Uterus (tissue), 4 donors: Measurements from ENCODE around the gene CCDC38. TPM values are rescaled to one million over a fixed set of nuclear protein-coding genes. Genes with fewer than 3 reads are reported as not detected.
A peak's percentile ranks its signal among the peaks of the same experiment; 100 is the strongest.

Experiments used
- DNase-seq, 2 donors: peaks; one replicate each; pipeline ENCODE4 v3.0.0-alpha.2; 2019 to 2020
- H3K27ac ChIP-seq, 2 donors: fragments of 200-600 bp; sonication (generic); 1 replicate in 1 of 2; 2 replicates in 1 of 2; pipeline ENCODE4 v1.5.1; 2016 to 2018
- H3K27me3 ChIP-seq, 2 donors: fragments of 200-600 bp; sonication (generic); one replicate each; pipeline ENCODE4 v1.5.1; 2018 to 2019; ENCODE audit warnings: control low read depth in 1 of 2
- H3K36me3 ChIP-seq, 2 donors: fragments of 200-600 bp; sonication (generic); one replicate each; pipeline ENCODE4 v1.5.1; 2019; ENCODE audit warnings: control low read depth in 1 of 2
- H3K4me1 ChIP-seq, 2 donors: fragments of 200-600 bp; sonication (generic); one replicate each; pipeline ENCODE4 v1.5.1; 2018 to 2019; ENCODE audit warnings: control low read depth in 1 of 2
- H3K4me3 ChIP-seq, 2 donors: fragments of 200-600 bp; sonication (generic); 1 replicate in 1 of 2; 2 replicates in 1 of 2; pipeline ENCODE4 v1.5.1; 2018 to 2019; ENCODE audit warnings: mild to moderate bottlenecking in 1 of 2
- H3K9me3 ChIP-seq, 2 donors: fragments of 200-600 bp; sonication (generic); one replicate each; pipeline ENCODE4 v1.5.1; 2019; ENCODE audit warnings: control low read depth in 1 of 2
- CTCF ChIP-seq, 4 experiments: fragments of 200-600 bp in 2 of 4; fragments of 450-650 bp in 2 of 4; sonication (generic) in 2 of 4; IDR thresholded peaks; one replicate each; pipeline ENCODE4 v1.5.1; 2016 to 2019; ENCODE audit warnings: antibody characterized with exemption in 4 of 4, mild to moderate bottlenecking in 2 of 4, moderate library complexity in 1 of 4
- POLR2A ChIP-seq, 2 donors: fragments of 450-650 bp; IDR thresholded peaks; one replicate each; pipeline ENCODE4 v1.6.1; 2016; ENCODE audit warnings: antibody characterized with exemption in 2 of 2, mild to moderate bottlenecking in 1 of 2, moderate library complexity in 1 of 2
- intact Hi-C: fragments of 100-400 bp; cut with DNase I; formaldehyde crosslinking; loops from one replicate; pipeline ENCODE4 v1.15.1; 2023; ENCODE audit warnings: low total_unique reads
- total RNA-seq, 4 donors: library from RNA; depleted of rRNA in 3 of 4; stranded (reverse); fragments of >200 nt in 3 of 4; gene quantifications; one replicate each; pipeline versions ENCODE4 v1.1.0 to v1.2.4, GENCODE V29; 2014 to 2023
- donor health status: DM: yes; HTN: yes; CAD: no.

Gene CCDC38
- total RNA-seq, 4 donors from 2014 or later = 0.49 TPM; not detected in 3

DNA sequence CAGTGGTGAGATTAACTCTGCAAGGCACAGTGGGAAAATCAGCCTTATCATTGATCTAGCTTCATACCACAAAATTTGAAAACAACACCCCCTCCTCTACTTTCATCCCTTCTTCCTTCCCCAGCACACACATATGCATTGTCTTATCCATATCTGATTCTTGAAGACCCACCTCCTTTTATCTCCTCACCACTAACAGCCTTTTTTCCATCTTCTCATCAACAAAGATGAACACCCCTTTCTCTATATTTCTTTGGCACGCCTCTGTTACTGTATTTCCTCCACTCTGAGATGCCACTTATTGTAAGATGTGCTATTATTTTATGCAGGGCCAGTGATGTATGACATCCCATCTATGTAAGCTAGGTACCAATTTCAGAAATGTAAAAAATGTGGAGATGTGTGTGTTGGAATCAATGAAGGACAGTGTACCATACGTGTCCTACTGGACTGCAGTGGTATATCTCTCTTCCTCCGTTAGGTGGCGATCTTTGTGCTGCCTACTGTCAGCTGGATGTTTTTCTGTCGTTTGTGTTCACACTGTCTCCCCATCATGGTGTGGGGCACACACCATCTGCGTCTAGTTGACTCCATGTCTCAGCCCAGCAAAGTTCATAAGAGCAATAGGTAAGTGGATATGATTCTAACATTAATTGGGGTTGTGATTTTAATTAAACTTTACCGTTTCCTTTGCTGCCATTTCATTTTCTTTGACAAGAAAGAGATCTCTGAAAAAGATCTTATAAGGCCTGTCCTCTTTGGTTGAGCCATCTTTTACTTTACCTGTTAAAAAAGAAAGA is 24.0 kb downstream of the CCDC38 start:
- no peaks in the 10 kb centered on the region for H3K4me1 ChIP-seq
- DNase-seq = peak in 1 of 2 donors; percentile 18
- TF ChIP-seq CTCF (IDR thresholded peaks at IDR 0.05) (peak; percentile 41 to 64 (median 52)), POLR2A (IDR thresholded peaks at IDR 0.05) (no peak)
- no peak overlapping the region for H3K4me3 ChIP-seq
- H3K27ac ChIP-seq = no peak overlapping the region
- H3K9me3 ChIP-seq = no peaks in the 10 kb centered on the region
- no peaks in the 10 kb centered on the region for H3K36me3 ChIP-seq
- H3K27me3 ChIP-seq = no peaks in the 10 kb centered on the region
- intact Hi-C loops = no loop called here

DNA sequence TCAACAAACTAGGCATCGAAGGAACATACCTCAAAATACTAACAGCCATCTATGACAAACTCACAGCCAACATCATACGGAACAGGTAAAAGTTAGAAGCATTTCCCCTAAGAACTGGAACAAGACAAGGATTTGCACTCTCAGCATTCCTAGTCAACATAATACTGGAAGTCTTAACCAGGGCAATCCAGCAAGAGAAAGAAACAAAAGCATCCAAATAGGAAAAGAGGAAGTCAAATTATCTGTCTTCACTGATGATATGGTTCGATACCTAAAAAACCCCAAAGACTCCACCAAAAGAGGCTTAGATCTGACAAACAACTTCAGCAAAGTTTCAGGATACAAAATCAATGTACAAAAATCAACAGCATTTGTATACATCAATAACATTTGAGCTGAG is 32.5 kb downstream of the CCDC38 start:
- H3K27me3 ChIP-seq = no peaks in the 10 kb centered on the region
- TF ChIP-seq POLR2A (IDR thresholded peaks at IDR 0.05) (no peak), CTCF (IDR thresholded peaks at IDR 0.05) (no peak)
- H3K36me3 ChIP-seq = no peaks in the 10 kb centered on the region
- intact Hi-C loops = no loop called here
- no peak for DNase-seq
- no peak overlapping the region for H3K27ac ChIP-seq
- no peak overlapping the region for H3K4me3 ChIP-seq
- H3K4me1 ChIP-seq = no peaks in the 10 kb centered on the region
- no peaks in the 10 kb centered on the region for H3K9me3 ChIP-seq

- intact Hi-C loops = no loop called here
- no peaks in the 10 kb centered on the region for H3K36me3 ChIP-seq
Measured at GRCh38 chr12:95908573-95908972, 33.8 kb downstream of the CCDC38 start.

GRCh38 chr12:95898081-95898480 is 44.3 kb downstream of the CCDC38 start:
- H3K27me3 ChIP-seq = no peaks in the 10 kb centered on the region
- intact Hi-C loops = no loop called here
- TF ChIP-seq CTCF (IDR thresholded peaks at IDR 0.05) = no peak
- TF ChIP-seq POLR2A (IDR thresholded peaks at IDR 0.05) = no peak
- no peaks in the 10 kb centered on the region for H3K9me3 ChIP-seq
- H3K27ac ChIP-seq = no peak overlapping the region
- no peaks in the 10 kb centered on the region for H3K36me3 ChIP-seq
- H3K4me3 ChIP-seq = no peak overlapping the region
- no peaks in the 10 kb centered on the region for H3K4me1 ChIP-seq
- DNase-seq = no peak

More at GRCh38 chr12:95908573-95908972, 33.8 kb downstream of the CCDC38 start:
- Histone ChIP-seq H3K4me3 (no peak overlapping the region), H3K4me1 (no peaks in the 10 kb centered on the region), H3K27ac (no peak overlapping the region), H3K9me3 (no peaks in the 10 kb centered on the region), H3K27me3 (no peaks in the 10 kb centered on the region)
- TF ChIP-seq CTCF (IDR thresholded peaks at IDR 0.05) (no peak), POLR2A (IDR thresholded peaks at IDR 0.05) (no peak)
- DNase-seq = no peak

- no peak overlapping the region for H3K27ac ChIP-seq
- no peaks in the 10 kb centered on the region for H3K36me3 ChIP-seq
- H3K4me1 ChIP-seq = no peaks in the 10 kb centered on the region
- H3K9me3 ChIP-seq = no peaks in the 10 kb centered on the region
- no peak for TF ChIP-seq POLR2A (IDR thresholded peaks at IDR 0.05)
- no peak for TF ChIP-seq CTCF (IDR thresholded peaks at IDR 0.05)
- DNase-seq = no peak
- intact Hi-C loops = no loop called here
- no peaks in the 10 kb centered on the region for H3K27me3 ChIP-seq
- H3K4me3 ChIP-seq = no peak overlapping the region
Measured at GRCh38 chr12:95896846-95897245, 45.6 kb downstream of the CCDC38 start.
